Left ventricle myocardium inferior (tissue), 1 donor: Measurements from ENCODE around the gene NDUFV1. TPM values are rescaled to one million over a fixed set of nuclear protein-coding genes. Genes with fewer than 3 reads are reported as not detected.
"Not testable (repeated sequence)": the region's sequence is repeated elsewhere in the genome, so short reads cannot be mapped to it uniquely, and the experiment has no call there.

Experiments used
- DNase-seq: peaks from one replicate; pipeline ENCODE4 v3.0.0-alpha.2; 2020
- H3K27ac ChIP-seq: fragments of 200-600 bp; replicated peaks from 2 replicates; pipeline ENCODE4 v1.8.0; 2021
- H3K27me3 ChIP-seq: fragments of 200-600 bp; 2 replicates; pipeline ENCODE4 v1.8.0; 2021; ENCODE audit warnings: low read depth
- H3K36me3 ChIP-seq: fragments of 200-600 bp; 2 replicates; pipeline ENCODE4 v1.8.0; 2021
- H3K4me1 ChIP-seq: fragments of 200-600 bp; 2 replicates; pipeline ENCODE4 v1.8.0; 2021
- H3K4me3 ChIP-seq: fragments of 200-600 bp; 2 replicates; pipeline ENCODE4 v1.8.0; 2021; ENCODE audit warnings: mild to moderate bottlenecking, moderate library complexity
- H3K9me3 ChIP-seq: fragments of 200-600 bp; replicated peaks from 2 replicates; pipeline ENCODE4 v1.8.0; 2021
- CTCF ChIP-seq: fragments of 200-600 bp; IDR thresholded peaks from 2 replicates; pipeline ENCODE4 v1.8.0; 2021; ENCODE audit warnings: antibody characterized with exemption, mild to moderate bottlenecking, borderline replicate concordance
- intact Hi-C: fragments of 100-400 bp; cut with micrococcal nuclease; formaldehyde crosslinking; loops from one replicate; pipeline ENCODE4 v1.11.0; 2022
- total RNA-seq: library from RNA; stranded (reverse); fragmentation: NEBNext Ultra II Directional; extraction: Animal tissue kit (Norgen Biotek cat#: 25700); gene quantifications from one replicate; pipeline ENCODE4 v1.2.1, GENCODE V29; 2021
- donor health status: DM: no; HTN: yes; CAD: no; lungs with severe emphysema.

Gene NDUFV1
- total RNA-seq, 1 donor from 2014 or later = 640 TPM

GRCh38 chr11:67584205-67584880 is 22.4 kb upstream of the NDUFV1 start:
- TF ChIP-seq CTCF = no peak
- H3K9me3 ChIP-seq = no peaks in the 10 kb centered on the region
- H3K4me1 ChIP-seq = peaks cover 24% of the 10 kb centered on the region
- H3K4me3 ChIP-seq = peak overlapping the region; percentile 91
- DNase-seq = peak; percentile 75
- H3K27me3 ChIP-seq = no peaks in the 10 kb centered on the region
- H3K36me3 ChIP-seq = peaks cover 34% of the 10 kb centered on the region
- H3K27ac ChIP-seq = peak overlapping the region; percentile 99
- intact Hi-C loops = no loop called here

- no peak for DNase-seq
- H3K9me3 ChIP-seq = no peaks in the 10 kb centered on the region
- intact Hi-C loops = no loop called here
- H3K4me1 ChIP-seq = peaks cover 24% of the 10 kb centered on the region
- peak overlapping the region; percentile 99 for H3K27ac ChIP-seq
- H3K4me3 ChIP-seq = peak overlapping the region; percentile 91
- H3K36me3 ChIP-seq = peaks cover 37% of the 10 kb centered on the region
- no peak for TF ChIP-seq CTCF
- H3K27me3 ChIP-seq = no peaks in the 10 kb centered on the region
Measured at GRCh38 chr11:67584881-67585873, 21.6 kb upstream of the NDUFV1 start.

GRCh38 chr11:67585911-67586310 is 20.8 kb upstream of the NDUFV1 start:
- Histone ChIP-seq H3K36me3 (peaks cover 37% of the 10 kb centered on the region), H3K9me3 (no peaks in the 10 kb centered on the region), H3K4me3 (no peak overlapping the region), H3K27me3 (no peaks in the 10 kb centered on the region), H3K4me1 (peaks cover 24% of the 10 kb centered on the region), H3K27ac (no peak overlapping the region)
- intact Hi-C loops = no loop called here
- no peak for TF ChIP-seq CTCF
- DNase-seq = no peak

- Histone ChIP-seq H3K27me3 (no peaks in the 10 kb centered on the region), H3K9me3 (no peaks in the 10 kb centered on the region), H3K27ac (no peak overlapping the region), H3K4me1 (peaks cover 24% of the 10 kb centered on the region), H3K36me3 (peaks cover 37% of the 10 kb centered on the region), H3K4me3 (no peak overlapping the region)
- intact Hi-C loops = no loop called here
- no peak for DNase-seq
- no peak for TF ChIP-seq CTCF
Measured at GRCh38 chr11:67586568-67587250, 20.0 kb upstream of the NDUFV1 start.

- Histone ChIP-seq H3K4me1 (peaks cover 18% of the 10 kb centered on the region), H3K27ac (no peak overlapping the region), H3K4me3 (no peak overlapping the region), H3K9me3 (no peaks in the 10 kb centered on the region), H3K27me3 (no peaks in the 10 kb centered on the region), H3K36me3 (peaks cover 37% of the 10 kb centered on the region)
- TF ChIP-seq CTCF = no peak
- intact Hi-C loops = no loop called here
- DNase-seq = no peak
Measured at GRCh38 chr11:67588136-67588503, 18.6 kb upstream of the NDUFV1 start.

- peaks cover 14% of the 10 kb centered on the region for H3K4me1 ChIP-seq
- DNase-seq, intact Hi-C loops, H3K4me3 ChIP-seq, H3K9me3 ChIP-seq, H3K27me3 ChIP-seq, H3K27ac ChIP-seq: not testable (repeated sequence)
- peaks cover 37% of the 10 kb centered on the region for H3K36me3 ChIP-seq
Measured at GRCh38 chr11:67588899-67589415, 17.8 kb upstream of the NDUFV1 start.
